Kidney tubule cell (primary cell): ENCODE data around the gene APH1B.
"Not testable (repeated sequence)": the region's sequence is repeated elsewhere in the genome, so short reads cannot be mapped to it uniquely, and the experiment has no call there.

Source experiments
- DNase-seq: peaks from one replicate; pipeline ENCODE4 v3.0.0-alpha.2; 2018; ENCODE audit warnings: low spot score

Gene APH1B

DNA sequence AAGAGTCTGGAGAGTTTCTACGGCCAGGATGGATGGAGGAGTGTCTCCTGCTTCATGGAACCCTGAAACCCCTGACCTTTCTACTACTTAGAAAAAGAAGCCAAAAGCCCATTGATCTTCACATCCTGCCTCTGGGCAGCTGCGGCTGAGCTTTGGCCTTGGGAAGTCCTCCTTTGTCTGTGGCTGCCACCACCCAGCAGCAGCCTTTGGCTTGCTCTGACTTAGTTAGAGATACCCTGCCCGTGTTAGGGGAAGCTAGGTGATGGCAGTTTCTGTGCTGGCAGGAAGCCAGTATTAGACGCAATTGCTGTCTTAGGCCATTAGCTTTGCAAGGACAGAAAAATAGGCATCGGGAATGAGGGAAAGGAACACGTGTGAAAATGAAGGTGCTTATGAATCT is 18.8 kb downstream of the APH1B start:
- DNase-seq, result no peak

DNA sequence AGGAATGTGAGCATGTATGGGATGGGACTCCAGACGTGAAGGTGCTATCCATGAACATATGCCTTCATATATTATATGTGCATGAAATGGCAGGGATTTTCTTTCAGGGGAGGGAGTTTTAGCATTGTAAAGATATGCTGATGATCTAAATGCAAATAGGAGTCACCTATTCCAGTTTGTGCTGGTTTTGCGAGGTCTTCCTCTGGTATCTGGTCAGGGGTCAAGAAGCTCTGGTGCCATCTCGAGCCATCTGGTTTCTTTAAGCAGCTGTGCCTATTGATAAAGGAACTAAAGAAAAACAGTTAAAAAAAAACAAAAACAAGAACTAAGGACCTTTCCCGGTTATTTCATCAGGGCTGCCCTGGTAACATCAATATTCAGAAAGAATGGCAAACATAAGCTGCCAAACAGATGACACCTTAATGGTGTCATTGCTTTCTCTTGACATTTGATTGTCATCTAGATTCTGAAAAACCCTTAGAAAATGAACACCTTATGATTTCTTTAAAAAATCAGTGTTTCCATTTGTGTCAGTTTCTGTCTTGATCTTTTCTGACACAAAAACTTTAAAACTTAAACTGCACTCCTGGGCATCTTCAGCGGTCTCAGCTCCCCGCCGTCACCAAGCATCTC is 22.7 kb downstream of the APH1B start:
- no peak for DNase-seq

DNA sequence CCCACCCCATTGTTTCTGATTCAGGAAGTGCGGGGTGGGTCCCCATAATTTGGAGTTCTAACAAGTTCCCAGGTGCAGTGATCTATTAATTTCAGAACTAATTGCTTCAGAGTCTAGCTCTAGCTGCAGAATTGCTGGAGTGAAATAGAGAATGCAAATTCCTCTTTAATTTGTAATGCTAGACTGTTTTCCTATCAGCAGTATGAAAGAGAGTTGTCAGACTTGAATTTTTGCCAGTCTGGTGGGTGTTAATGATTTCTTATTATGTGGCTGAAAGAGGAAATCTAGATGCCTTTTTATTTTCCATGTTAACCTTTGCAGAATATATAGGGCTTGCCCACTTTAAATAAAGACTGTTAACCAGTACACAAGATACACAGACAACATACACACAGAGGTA is 23.7 kb downstream of the APH1B start:
- peak; percentile 56 for DNase-seq

DNA sequence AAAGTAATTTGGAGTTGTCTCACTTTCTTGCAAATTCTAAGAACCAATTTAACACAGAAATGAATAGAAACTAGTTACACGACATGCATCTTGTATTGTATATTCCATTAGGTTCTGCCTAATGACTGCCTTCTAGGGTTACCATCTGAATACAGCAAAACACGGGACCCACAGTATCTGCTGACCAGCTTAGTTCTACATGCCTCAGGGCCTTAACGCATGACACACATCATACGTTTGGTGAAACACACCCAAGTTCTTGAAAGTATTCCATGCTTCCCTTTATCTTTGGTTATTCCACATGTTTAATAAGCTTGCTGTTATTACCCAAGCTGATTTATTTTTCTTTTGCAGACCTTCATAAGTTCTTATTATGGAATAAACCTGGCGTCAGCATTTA is 27.9 kb downstream of the APH1B start:
- DNase-seq, result no peak

DNA sequence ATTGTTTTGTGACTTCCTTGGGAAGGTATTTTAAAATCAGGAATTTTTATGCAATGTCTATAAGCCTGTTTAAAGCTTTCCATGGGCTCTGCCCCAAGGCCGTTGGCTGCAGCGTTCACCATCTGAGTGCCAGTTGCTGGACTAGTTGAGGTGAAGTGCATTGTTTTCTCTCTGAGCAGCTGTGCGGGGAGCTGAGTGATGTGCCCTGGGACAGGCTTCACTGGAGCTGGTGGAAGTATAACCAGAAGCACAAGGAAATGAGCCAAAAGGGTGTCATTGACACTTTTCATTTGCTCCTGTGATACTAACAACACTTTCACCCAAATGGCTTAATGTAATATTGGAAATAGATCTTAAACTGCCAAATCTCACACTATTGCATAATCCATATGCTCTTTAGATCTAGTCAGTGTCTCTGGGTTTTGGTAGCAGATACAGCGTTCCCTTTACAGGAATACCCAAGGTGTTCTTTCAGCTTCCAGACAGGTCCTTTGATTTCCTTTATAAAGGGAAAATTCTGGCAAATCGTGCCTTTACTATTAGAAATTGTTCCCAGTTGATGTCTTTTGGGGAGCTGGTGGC is 29.2 kb downstream of the APH1B start:
- DNase-seq, result peak; percentile 74

DNA sequence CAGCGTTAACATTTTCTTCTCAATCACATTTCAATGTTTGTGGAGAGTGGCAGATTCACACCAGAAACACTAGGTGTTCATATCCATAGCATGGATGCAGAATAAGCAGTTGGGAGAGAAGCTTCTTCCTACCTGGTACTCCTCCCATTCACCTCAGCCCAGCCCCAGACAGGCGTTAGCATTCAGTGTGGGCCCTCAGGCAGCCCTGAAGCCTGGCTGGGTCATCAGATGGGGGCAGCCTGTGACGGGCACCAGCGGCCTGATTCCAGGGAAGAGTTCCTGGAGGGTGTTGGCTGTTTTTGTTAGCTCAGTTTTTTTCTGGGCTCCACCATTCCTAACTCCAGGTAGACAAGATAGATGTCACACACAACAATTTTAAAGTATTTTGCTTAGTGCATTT is 31.1 kb downstream of the APH1B start:
- DNase-seq, result no peak

DNA sequence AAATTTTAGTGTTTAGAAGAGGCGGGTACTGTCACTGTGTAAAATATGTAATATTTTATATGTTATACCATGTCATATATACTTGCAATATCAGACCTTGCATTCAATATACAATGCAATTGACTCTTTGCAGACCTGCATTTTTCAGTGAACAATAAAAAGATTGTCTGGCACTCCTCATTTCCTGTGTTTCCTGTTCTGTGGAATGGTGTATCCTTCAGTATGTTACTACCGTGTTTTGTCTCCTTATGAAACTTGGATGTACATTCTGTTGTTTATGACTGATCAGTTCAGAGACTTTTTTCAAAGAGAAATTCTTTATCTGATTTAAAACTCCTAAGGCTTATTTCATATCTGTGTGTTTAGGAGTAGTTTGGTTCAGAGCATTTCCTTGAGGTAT is 31.5 kb downstream of the APH1B start:
- no peak for DNase-seq

DNA sequence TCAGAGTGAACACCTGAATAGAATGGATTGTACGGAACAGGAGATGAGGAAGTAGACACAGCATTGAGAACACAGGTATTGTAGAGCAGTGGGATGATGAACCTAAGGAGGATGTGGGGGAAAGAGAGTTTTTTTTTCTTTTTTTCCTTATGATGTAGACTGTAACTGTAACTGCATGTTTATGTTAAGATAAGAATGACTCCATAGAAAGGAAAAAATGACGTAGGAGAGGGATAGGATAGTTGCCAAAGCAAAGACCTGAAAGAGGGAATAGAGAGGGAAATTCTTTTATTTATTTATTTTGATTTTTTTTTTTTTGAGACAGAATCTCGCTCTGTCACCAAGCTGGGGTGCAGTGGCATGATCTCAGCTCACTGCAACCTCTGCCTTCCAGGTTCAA is 33.2 kb downstream of the APH1B start:
- DNase-seq, result no peak

DNA sequence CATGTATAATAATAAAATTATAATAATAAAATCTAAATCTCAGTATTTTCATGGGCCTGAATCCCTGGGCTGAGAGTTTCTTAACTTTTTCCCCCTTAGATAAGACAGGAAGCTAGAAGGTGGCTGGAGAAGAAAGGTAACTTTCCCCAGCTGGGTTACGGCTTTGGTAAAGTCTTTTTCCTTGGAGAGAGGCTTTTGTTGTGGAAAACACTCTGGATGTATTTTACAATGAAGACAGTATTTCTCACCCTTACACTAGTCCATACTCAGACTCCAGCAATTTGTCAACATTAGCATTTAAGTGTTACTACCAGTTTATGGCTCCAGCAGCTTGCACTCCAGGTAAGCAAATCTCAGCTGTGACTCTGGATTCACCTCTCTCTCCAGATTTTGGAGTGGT is 34.9 kb downstream of the APH1B start:
- no peak for DNase-seq

DNA sequence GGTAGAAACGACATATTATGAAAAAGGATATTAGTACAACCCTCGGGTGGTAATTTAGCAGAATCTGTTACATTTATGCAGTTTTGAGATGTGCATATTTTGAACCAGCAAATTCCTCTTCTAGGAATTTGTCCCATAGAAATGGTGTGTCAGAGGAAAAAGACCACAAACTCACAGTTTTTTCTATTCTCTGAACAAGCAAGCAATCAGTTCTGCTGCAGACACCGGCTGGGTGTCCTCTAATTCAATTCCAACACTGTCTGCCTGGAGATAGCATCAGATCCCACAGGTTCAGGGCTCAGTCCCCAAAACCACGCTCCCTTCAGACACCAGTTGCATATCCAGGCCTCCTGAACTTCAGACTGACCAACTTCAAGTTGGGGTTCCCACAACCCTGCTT is 36.4 kb downstream of the APH1B start:
- DNase-seq, result no peak

DNA sequence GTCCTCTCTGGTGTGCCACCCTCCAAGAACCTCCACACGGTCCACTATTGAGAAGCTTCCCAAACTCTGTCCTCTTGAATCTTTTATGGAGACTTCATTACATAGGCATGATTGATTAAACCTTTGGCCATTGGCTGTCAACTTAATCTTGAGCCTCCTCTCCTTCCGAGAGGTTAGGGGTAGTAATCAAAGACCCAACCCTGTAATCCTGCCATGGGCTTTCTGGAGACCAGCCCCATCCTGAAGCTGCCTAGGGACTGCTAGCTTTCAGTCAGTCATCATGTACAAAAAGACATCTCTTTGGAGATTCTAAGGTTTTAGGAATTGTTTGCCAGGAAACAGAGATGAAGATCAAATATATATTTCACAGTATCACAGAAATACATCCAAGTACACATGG is 37.0 kb downstream of the APH1B start:
- no peak for DNase-seq

DNA sequence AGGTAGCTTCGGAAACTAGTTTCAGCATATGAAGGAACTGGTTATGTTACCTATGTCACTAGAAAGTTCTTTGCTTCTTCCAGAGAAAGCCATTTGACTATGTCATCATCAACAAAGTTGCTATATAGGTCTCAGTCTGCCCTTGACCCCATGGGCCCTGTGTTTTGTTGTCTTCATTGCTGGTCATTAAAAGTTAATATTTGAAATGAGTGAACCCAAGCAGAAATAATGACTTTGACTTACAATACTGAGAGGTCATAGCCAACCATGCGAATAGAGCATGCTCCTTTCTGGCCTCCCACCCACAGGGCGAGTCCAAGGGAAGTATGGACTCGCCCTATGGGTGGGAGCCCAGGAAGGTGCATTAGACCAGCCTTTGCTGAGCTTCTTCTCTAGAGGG is 40.9 kb downstream of the APH1B start:
- DNase-seq, result peak; percentile 35

DNA sequence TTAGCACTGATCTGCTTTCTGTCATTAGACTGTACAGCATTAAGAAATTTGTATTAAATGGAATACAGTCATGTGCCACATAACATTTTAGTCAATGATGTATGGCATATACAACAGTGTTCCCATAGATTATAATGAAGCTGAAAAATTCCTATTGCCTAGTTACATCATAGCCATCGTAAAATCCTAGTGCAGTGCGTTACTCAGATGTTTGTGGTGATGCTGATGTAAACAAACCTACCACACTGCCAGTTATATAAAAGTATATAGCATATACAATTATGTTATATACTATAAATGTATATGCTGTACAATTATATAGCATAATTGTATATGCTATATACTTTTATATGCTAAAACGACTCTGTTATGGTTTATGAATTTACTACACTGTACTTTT is 41.7 kb downstream of the APH1B start:
- no peak for DNase-seq

DNA sequence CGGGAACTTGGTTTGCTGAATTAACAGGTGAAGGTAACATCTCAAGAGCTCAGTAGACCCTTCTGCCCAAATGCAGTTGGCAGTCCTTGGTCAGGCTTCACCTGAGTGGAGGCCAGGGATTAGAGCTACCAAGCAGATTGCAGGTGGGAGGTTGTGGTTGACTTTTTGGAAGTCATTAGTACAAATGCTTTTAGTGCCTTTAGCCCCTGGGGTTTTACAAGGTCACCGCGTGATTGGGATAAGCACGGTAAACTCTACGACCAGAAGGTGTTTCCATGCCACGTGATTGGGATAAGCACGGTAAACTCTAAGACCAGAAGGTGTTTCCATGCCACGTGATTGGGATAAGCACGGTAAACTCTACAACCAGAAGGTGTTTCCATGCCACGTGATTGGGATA is 43.0 kb downstream of the APH1B start:
- not testable (repeated sequence) for DNase-seq

DNA sequence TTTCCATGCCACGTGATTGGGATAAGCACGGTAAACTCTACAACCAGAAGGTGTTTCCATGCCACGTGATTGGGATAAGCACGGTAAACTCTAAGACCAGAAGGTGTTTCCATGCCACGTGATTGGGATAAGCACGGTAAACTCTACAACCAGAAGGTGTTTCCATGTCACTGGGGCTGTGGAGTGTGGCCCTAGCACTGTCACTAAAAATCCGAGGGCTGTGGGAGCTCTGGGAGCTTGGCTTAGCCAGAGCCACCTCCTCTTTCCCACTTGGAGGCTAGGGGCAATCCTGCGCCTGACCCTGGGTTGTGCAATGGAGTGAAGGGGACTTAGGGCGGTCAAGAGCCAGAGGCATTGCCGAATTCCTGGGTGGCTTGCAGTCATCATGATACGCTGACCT is 43.6 kb downstream of the APH1B start:
- not testable (repeated sequence) for DNase-seq

DNA sequence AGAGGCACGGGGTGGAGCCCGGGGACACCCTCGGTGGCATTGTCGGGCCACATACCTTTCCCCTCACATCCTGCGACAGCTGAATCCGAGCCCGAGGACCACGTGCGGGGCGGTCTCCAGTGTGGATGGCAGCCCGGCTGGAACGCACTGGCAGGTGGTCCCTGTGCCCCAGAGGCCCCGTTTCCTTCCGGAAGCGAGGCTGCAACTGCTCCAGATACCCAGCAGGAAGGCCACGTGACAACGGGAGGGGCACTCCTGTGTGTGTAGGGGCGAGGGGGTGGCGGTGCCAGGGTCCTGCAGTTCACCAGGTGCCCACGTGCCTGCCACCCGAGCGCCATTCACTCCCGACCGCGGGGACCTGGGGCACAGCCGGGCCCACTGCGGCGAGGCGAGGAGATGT is 44.1 kb downstream of the APH1B start:
- no peak for DNase-seq

DNA sequence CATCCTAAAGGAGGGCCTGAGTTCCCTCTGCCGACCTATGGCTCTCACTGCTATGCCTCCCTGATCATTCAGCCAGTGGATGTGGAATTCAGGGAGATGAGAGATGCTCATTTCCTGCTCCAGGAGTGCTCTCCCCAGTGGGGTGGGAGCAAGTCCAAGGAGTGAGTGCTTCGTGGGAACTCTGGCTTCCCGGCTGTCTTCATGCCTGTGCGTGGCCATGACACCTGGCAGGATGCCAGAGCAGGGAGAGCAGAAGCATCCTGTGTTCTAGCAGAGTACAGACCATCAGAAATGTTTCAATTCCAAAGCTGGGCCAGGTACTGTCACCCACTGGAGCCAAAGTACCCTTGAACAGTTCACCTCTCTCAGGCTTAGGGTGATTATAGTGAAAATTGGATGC is 45.1 kb downstream of the APH1B start:
- peak; percentile 60 for DNase-seq

DNA sequence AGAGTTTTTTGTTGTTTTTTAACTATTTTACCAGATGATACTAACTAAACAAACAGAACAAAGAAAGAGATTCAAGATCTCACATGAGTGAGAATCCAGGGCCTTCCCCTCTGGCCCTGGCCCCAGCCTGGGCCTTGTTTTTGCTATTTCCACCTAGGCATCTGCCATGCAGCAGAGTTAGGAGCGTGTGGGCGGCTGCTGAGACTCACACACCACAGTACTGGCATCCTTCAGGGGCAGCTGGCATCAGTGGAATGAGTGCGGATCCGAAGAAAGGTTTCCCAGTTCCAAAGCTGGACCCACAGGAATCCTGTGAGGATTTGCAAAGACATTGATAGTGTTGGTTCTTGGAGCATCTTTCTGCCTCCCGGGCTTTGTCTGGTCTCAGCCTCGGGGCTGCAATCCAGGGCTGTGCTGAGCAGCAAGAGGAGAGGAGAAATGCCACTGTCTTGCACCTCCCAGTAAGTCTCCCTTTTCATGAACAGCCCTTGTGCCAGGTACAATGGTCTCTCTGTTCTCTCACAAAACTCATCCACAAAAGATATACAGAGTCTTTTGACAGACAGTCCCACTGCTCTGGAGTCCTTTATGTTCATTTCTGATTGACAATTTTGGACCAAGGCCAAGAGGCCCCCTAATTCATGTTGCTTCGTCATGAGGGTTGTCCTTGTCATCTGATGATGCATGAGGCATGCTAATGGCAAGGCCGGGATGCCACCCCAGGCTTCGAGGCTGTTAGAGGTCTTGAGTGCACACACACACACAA is 46.6 kb downstream of the APH1B start:
- no peak for DNase-seq

DNA sequence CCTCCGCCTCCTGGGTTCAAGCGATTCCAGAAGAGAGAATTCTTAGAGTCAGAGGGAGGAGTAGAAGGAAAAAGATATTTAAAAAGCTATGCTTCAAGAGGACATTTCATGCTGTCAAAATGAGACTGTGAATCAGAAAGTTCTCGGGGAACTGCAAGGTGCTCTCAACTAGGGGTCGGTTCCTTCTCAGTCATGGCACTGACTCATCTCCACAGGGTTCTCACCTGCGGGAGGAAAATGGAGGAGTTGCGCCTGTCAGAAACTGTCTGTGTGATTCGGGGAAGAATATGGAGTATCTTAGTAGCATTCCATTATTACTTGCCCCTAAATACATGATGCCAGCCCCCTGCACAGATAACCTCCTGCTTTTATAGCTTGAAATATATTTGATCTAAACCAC is 47.4 kb downstream of the APH1B start:
- DNase-seq, result no peak

DNA sequence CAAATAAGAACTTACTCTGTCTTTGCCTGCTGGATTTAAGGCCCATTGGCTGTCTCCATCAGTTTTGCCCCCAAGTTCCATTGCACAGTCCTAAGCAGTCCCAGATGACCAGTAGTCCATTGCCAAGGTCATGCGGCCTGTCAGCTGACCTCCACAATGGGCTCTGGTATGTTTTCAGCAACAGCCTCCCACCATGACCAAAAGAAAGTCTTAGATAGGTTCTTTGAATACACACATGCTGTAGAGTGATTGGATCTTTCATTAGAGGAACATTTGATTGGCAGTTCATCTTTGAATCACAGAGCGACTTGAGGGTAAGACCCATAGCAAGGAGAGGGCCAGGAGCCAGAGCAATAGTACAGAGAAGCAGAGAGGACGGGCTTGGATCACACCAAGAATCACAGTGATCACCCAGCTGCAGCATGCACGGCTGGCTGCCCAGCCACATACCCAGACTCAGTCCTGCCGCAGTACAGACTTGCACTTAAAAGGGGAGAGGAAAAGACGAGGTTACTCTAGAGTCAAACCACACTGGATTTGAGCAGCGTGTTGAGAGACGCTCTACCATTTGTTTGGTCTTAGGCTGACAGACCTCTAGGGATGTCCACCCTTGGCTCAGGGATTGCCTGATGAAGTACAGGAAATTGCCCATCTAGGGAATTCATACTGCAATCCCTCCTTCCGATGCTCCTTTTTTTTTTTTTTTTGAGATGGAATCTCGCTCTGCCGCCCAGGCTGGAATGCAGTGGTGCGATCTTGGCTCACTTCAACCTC is 50.4 kb downstream of the APH1B start:
- peak; percentile 49 for DNase-seq

DNA sequence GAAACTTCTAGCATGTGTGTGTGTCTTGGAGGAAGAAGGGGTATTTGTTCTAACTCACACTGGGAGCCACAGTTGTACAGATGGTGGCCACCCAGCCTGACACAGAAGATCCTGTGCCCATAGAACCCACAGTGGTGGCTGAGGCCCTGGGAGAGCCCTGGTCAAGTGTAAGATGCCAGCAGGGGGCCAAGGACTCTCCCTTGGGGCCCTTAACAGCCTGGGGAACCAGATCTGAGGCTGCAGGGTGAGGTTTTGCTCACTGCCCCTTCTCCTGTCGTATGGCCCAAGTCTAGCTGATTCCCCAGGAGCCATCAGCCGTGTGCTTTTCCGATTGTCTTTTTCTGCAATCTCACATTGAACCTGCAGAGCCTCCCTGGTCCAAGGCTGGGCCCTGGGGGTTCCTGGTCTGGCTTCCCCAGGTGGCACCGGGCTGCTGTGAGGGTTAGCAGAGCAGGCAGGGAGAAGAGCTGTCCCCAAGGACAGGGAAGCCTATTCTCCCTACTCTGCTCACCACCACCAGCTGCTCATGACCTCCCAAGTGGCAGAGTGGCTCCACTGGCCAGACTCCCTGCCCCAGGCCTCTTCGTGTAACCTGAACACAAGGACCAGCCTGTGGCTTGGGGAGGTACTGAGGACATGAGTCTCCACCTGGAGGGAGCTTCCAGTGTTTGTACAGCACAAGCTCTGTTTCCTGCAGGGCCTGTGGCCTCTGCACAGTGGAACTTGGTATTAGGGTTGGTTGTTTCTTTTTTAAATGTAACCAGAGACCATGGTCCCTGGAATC is 52.4 kb downstream of the APH1B start:
- DNase-seq, result no peak

DNA sequence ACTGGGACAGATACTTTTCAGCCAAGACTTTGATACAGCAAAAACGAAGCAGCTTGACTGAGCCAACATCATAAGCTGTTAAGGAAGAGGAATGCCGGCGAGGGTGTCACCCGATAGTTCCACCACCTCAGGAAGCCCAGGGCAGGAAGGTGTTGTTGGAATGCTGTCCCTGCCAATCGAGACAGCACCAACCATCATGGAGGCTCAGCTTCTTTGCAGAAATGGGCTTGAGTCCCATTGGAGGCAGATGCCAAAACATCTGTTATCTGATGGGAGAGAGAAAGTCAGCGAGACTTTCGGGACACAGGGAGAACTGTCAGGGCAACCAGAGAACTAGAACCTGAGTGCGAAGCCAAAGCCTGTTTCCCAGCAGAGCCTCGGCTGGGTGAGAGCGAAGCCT is 53.5 kb downstream of the APH1B start:
- no peak for DNase-seq
